HFFc6 (cell line): ENCODE data around the gene GABPB2. TPM values are rescaled to one million over a fixed set of nuclear protein-coding genes. Genes with fewer than 3 reads are reported as not detected.

Source experiments
- DNase-seq: peaks from one replicate; pipeline ENCODE4 v3.0.0-alpha.2; 2018
- H3K27ac Mint-ChIP-seq: 2 replicates; pipeline ENCODE4 v1.8.0; 2020; ENCODE audit warnings: mild to moderate bottlenecking, mixed read lengths
- H3K27me3 Mint-ChIP-seq: 2 replicates; pipeline ENCODE4 v1.8.0; 2021; ENCODE audit warnings: mild to moderate bottlenecking, moderate library complexity, mixed read lengths; ENCODE audit not compliant: insufficient read depth
- H3K36me3 Mint-ChIP-seq: 2 replicates; pipeline ENCODE4 v1.8.0; 2021; ENCODE audit warnings: low read depth, mixed read lengths
- H3K4me1 Mint-ChIP-seq: 2 replicates; pipeline ENCODE4 v1.8.0; 2020; ENCODE audit warnings: low read depth, mixed read lengths
- H3K4me3 Mint-ChIP-seq: 2 replicates; pipeline ENCODE4 v1.8.0; 2020; ENCODE audit warnings: mild to moderate bottlenecking, moderate library complexity, mixed read lengths
- H3K9me3 Mint-ChIP-seq: 2 replicates; pipeline ENCODE4 v1.8.0; 2020; ENCODE audit warnings: mild to moderate bottlenecking, mixed read lengths
- CTCF ChIP-seq: fragments of 200-600 bp; sonication (generic); IDR thresholded peaks from 2 replicates; pipeline ENCODE4 v1.5.0; 2021; ENCODE audit warnings: antibody characterized with exemption, mild to moderate bottlenecking
- long read RNA-seq: library from polyadenylated mRNA; unstranded; transcript quantifications from one replicate; pipeline ENCODE4 v2.0.0, GENCODE V29; 2019
- total RNA-seq, 6 experiments: library from RNA; stranded (reverse); fragmentation: NEBNext Ultra II Directional; extraction: Animal tissue kit (Norgen Biotek cat#: 25700); gene quantifications; 2 replicates in 1 of 6; 3 replicates in 5 of 6; pipeline ENCODE4 v1.2.3, GENCODE V29; 2021

The GABPB2 gene
- 10 to 100 TPM; 10.6 to 12.2 (median 11.5) TPM for total RNA-seq
- long read RNA-seq, full-length matches to known transcripts, result 1 of 6 reads
- long read RNA-seq, partial matches to known transcripts, result 0 of 6 reads
- long read RNA-seq, other reads (novel, unspliced or antisense), result 5 of 6 reads

GRCh38 chr1:151070474-151071276 lies at the start of gene GABPB2:
TSS of gene GABPB2 (plus strand) at chr1:151070761. CDS start at chr1:151088190, 17,429 bp downstream.
- Mint-ChIP-seq H3K9me3 (no peaks in the 10 kb centered on the region), H3K27ac (peak within 1 kb of the TSS; percentile 100), H3K4me3 (peak within 1 kb of the TSS; percentile 97), H3K4me1 (peaks cover 12% of the 10 kb centered on the region), H3K27me3 (peaks cover 3% of the 10 kb centered on the region), H3K36me3 (peaks cover 11% of the 10 kb centered on the region)
- DNase-seq, result peak; percentile 95
- TF ChIP-seq CTCF, result peak; percentile 94

GRCh38 chr1:151024540-151025146 lies 45.9 kb upstream of the GABPB2 start:
- no peaks in the 10 kb centered on the region for H3K9me3 Mint-ChIP-seq

GRCh38 chr1:151026460-151026859 lies 44.1 kb upstream of the GABPB2 start:
- no peaks in the 10 kb centered on the region for H3K9me3 Mint-ChIP-seq
- peaks cover 10% of the 10 kb centered on the region; the same call in 1 of the 2 replicates for H3K36me3 Mint-ChIP-seq
- H3K4me1 Mint-ChIP-seq, result peaks cover 7% of the 10 kb centered on the region
- no peaks in the 10 kb centered on the region; the same call in 1 of the 2 replicates for H3K27me3 Mint-ChIP-seq
- no peak overlapping the region for H3K27ac Mint-ChIP-seq
- DNase-seq, result no peak
- no peak for TF ChIP-seq CTCF
- no peak overlapping the region for H3K4me3 Mint-ChIP-seq

More at GRCh38 chr1:151024540-151025146, 45.9 kb upstream of the GABPB2 start:
- no peak overlapping the region for H3K4me3 Mint-ChIP-seq
- peak; percentile 53 for DNase-seq
- peak; percentile 84 for TF ChIP-seq CTCF
- peaks cover 7% of the 10 kb centered on the region for H3K4me1 Mint-ChIP-seq
- H3K27me3 Mint-ChIP-seq, result no peaks in the 10 kb centered on the region; the same call in 1 of the 2 replicates
- no peak overlapping the region for H3K27ac Mint-ChIP-seq
- H3K36me3 Mint-ChIP-seq, result peaks cover 10% of the 10 kb centered on the region; the same call in 1 of the 2 replicates

GRCh38 chr1:151032164-151032563 lies 38.4 kb upstream of the GABPB2 start:
- Mint-ChIP-seq H3K9me3 (no peaks in the 10 kb centered on the region), H3K4me1 (peaks cover 11% of the 10 kb centered on the region), H3K36me3 (peaks cover 19% of the 10 kb centered on the region), H3K4me3 (no peak overlapping the region), H3K27ac (no peak overlapping the region), H3K27me3 (peaks cover 3% of the 10 kb centered on the region)
- no peak for TF ChIP-seq CTCF
- DNase-seq, result no peak

GRCh38 chr1:151035167-151035566 lies 35.4 kb upstream of the GABPB2 start:
- TF ChIP-seq CTCF, result no peak
- peaks cover 11% of the 10 kb centered on the region for H3K4me1 Mint-ChIP-seq
- peaks cover 13% of the 10 kb centered on the region for H3K36me3 Mint-ChIP-seq
- DNase-seq, result no peak
- no peaks in the 10 kb centered on the region for H3K9me3 Mint-ChIP-seq
- H3K27me3 Mint-ChIP-seq, result peaks cover 3% of the 10 kb centered on the region
- no peak overlapping the region for H3K4me3 Mint-ChIP-seq
- no peak overlapping the region for H3K27ac Mint-ChIP-seq
